Uterus (tissue), 4 donors: ENCODE measurements around the gene PPEF1. TPM values are rescaled to one million over a fixed set of nuclear protein-coding genes. Genes with fewer than 3 reads are reported as not detected.
"Not testable (repeated sequence)": the region's sequence is repeated elsewhere in the genome, so short reads cannot be mapped to it uniquely, and the experiment has no call there.

Experiments
- DNase-seq, 2 donors: peaks; one replicate each; pipeline ENCODE4 v3.0.0-alpha.2; 2019 to 2020
- H3K27ac ChIP-seq, 2 donors: fragments of 200-600 bp; sonication (generic); 1 replicate in 1 of 2; 2 replicates in 1 of 2; pipeline ENCODE4 v1.5.1; 2016 to 2018
- H3K27me3 ChIP-seq, 2 donors: fragments of 200-600 bp; sonication (generic); one replicate each; pipeline ENCODE4 v1.5.1; 2018 to 2019; ENCODE audit warnings: control low read depth in 1 of 2
- H3K36me3 ChIP-seq, 2 donors: fragments of 200-600 bp; sonication (generic); one replicate each; pipeline ENCODE4 v1.5.1; 2019; ENCODE audit warnings: control low read depth in 1 of 2
- H3K4me1 ChIP-seq, 2 donors: fragments of 200-600 bp; sonication (generic); one replicate each; pipeline ENCODE4 v1.5.1; 2018 to 2019; ENCODE audit warnings: control low read depth in 1 of 2
- H3K4me3 ChIP-seq, 2 donors: fragments of 200-600 bp; sonication (generic); 1 replicate in 1 of 2; 2 replicates in 1 of 2; pipeline ENCODE4 v1.5.1; 2018 to 2019; ENCODE audit warnings: mild to moderate bottlenecking in 1 of 2
- H3K9me3 ChIP-seq, 2 donors: fragments of 200-600 bp; sonication (generic); one replicate each; pipeline ENCODE4 v1.5.1; 2019; ENCODE audit warnings: control low read depth in 1 of 2
- CTCF ChIP-seq, 4 experiments: fragments of 200-600 bp in 2 of 4; fragments of 450-650 bp in 2 of 4; sonication (generic) in 2 of 4; IDR thresholded peaks; one replicate each; pipeline ENCODE4 v1.5.1; 2016 to 2019; ENCODE audit warnings: antibody characterized with exemption in 4 of 4, mild to moderate bottlenecking in 2 of 4, moderate library complexity in 1 of 4
- POLR2A ChIP-seq, 2 donors: fragments of 450-650 bp; IDR thresholded peaks; one replicate each; pipeline ENCODE4 v1.6.1; 2016; ENCODE audit warnings: antibody characterized with exemption in 2 of 2, mild to moderate bottlenecking in 1 of 2, moderate library complexity in 1 of 2
- intact Hi-C: fragments of 100-400 bp; cut with DNase I; formaldehyde crosslinking; loops from one replicate; pipeline ENCODE4 v1.15.1; 2023; ENCODE audit warnings: low total_unique reads
- total RNA-seq, 4 donors: library from RNA; depleted of rRNA in 3 of 4; stranded (reverse); fragments of >200 nt in 3 of 4; gene quantifications; one replicate each; pipeline versions ENCODE4 v1.1.0 to v1.2.4, GENCODE V29; 2014 to 2023
- donor health status: DM: yes; HTN: yes; CAD: no.

PPEF1 gene
- total RNA-seq, 4 donors from 2014 or later = under 0.01 to 0.76 TPM; not detected in 2

GRCh38 chrX:18833071-18833731 is 125.8 kb downstream of the PPEF1 start:
- H3K36me3 ChIP-seq = no peaks in the 10 kb centered on the region
- H3K27ac ChIP-seq = peak overlapping the region; percentile 55 to 70
- intact Hi-C loops = no loop called here
- peak; percentile 34 to 62 for DNase-seq
- TF ChIP-seq CTCF (IDR thresholded peaks at IDR 0.05) (no peak), POLR2A (IDR thresholded peaks at IDR 0.05) (no peak)
- H3K4me3 ChIP-seq = peak overlapping the region in 1 of 2 donors; percentile 6
- no peaks in the 10 kb centered on the region for H3K9me3 ChIP-seq
- H3K4me1 ChIP-seq = no peaks in the 10 kb centered on the region
- no peaks in the 10 kb centered on the region for H3K27me3 ChIP-seq

GRCh38 chrX:18847901-18848300 is 140.5 kb downstream of the PPEF1 start:
- H3K27ac ChIP-seq = peak overlapping the region; percentile 31 to 48
- H3K4me1 ChIP-seq, H3K9me3 ChIP-seq, intact Hi-C loops, H3K27me3 ChIP-seq, DNase-seq, H3K4me3 ChIP-seq, H3K36me3 ChIP-seq: not testable (repeated sequence)

- intact Hi-C loops = no loop called here
- H3K27ac ChIP-seq = no peak overlapping the region
These were observed 148.6 kb downstream of the PPEF1 start for GRCh38 chrX:18855919-18856644.

GRCh38 chrX:18856645-18856997 is 149.2 kb downstream of the PPEF1 start:
- Histone ChIP-seq H3K27ac (no peak overlapping the region), H3K36me3 (no peaks in the 10 kb centered on the region), H3K4me3 (no peak overlapping the region), H3K4me1 (no peaks in the 10 kb centered on the region), H3K27me3 (no peaks in the 10 kb centered on the region), H3K9me3 (no peaks in the 10 kb centered on the region)
- intact Hi-C loops = no loop called here
- no peak for DNase-seq
- TF ChIP-seq POLR2A (IDR thresholded peaks at IDR 0.05) = no peak
- no peak for TF ChIP-seq CTCF (IDR thresholded peaks at IDR 0.05)

More at GRCh38 chrX:18855919-18856644, 148.6 kb downstream of the PPEF1 start:
- DNase-seq = no peak
- no peaks in the 10 kb centered on the region for H3K4me1 ChIP-seq
- no peak overlapping the region for H3K4me3 ChIP-seq
- H3K27me3 ChIP-seq = no peaks in the 10 kb centered on the region
- H3K36me3 ChIP-seq = no peaks in the 10 kb centered on the region
- no peaks in the 10 kb centered on the region for H3K9me3 ChIP-seq
- TF ChIP-seq POLR2A (IDR thresholded peaks at IDR 0.05) = no peak
- TF ChIP-seq CTCF (IDR thresholded peaks at IDR 0.05) = no peak

GRCh38 chrX:18861511-18861910 is 154.1 kb downstream of the PPEF1 start:
- H3K9me3 ChIP-seq = no peaks in the 10 kb centered on the region
- no peaks in the 10 kb centered on the region for H3K27me3 ChIP-seq
- TF ChIP-seq POLR2A (IDR thresholded peaks at IDR 0.05) = no peak
- TF ChIP-seq CTCF (IDR thresholded peaks at IDR 0.05) = no peak
- no peak for DNase-seq
- no peaks in the 10 kb centered on the region for H3K36me3 ChIP-seq
- no peak overlapping the region for H3K27ac ChIP-seq
- H3K4me3 ChIP-seq = no peak overlapping the region
- no peaks in the 10 kb centered on the region for H3K4me1 ChIP-seq
- intact Hi-C loops = no loop called here
